ENCODE data around the gene MTERF1.

The MTERF1 gene

GRCh38 chr7:91827169-91827568 lies 53.3 kb downstream of the MTERF1 start:
- no peak for DNase-seq

DNA sequence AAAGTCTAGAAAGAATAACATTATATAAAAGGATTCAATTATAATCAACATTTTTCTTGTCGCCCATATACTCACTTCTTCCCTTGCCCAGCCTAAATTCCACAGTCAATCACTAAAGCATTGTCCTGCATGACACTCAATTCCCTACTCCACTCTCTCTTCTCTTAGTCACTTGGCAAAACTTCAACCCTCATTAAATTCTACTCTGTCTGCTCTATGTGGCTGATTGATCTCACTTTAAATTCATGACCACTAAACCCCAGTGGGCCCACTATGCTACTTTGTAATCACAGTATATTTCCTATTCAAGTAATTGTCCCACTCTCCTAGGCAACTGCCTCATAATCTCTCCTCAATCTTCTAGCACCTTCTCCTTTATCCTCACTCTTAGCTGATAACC lies 54.1 kb downstream of the MTERF1 start:
- no peak for DNase-seq

GRCh38 chr7:91824201-91824600 lies 56.3 kb downstream of the MTERF1 start:
- DNase-seq, result no peak

Data from T-helper 1 cell (primary cell).